ENCODE measurements around the gene GREB1. TPM values are rescaled to one million over a fixed set of nuclear protein-coding genes. Genes with fewer than 3 reads are reported as not detected.

Gene GREB1
- total and polyA plus RNA-seq, 2 of the 4 experiments (the other 2 are of a cell fraction) = 0.05 TPM; not detected in 1

- no peak overlapping the region for H3K9ac ChIP-seq (ENCODE audit: low read depth, low read length)
- no peaks in the 10 kb centered on the region for H3K79me1 ChIP-seq (ENCODE audit: low read depth in 1 of 2, low read length in 2 of 2)
- H3K4me2 ChIP-seq (ENCODE audit: low read depth, low read length) = no peak overlapping the region
- in situ Hi-C loops (cut with MboI; ENCODE audit: low sequenced_read_pairs) = no loop called here
- BruUV-seq (replicated peaks) = no TSS peak
- H3K4me3 ChIP-seq (ENCODE audit: insufficient read depth, low read depth, low read length) = no peak overlapping the region
- peaks cover 27% of the 10 kb centered on the region for H3K27me3 ChIP-seq (ENCODE audit: control insufficient read depth, insufficient read depth, low read length)
- H2BK15ac ChIP-seq (ENCODE audit: low read depth, low read length) = no peak overlapping the region
- no CpG with 5 or more reads among the region's 10 CpGs for WGBS, 2 experiments (ENCODE audit: extremely low coverage in 2 of 2, insufficient read length in 1 of 2)
- H3K18ac ChIP-seq (ENCODE audit: low read depth, low read length) = no peak overlapping the region
- H2BK20ac ChIP-seq (ENCODE audit: low read depth, low read length) = no peak overlapping the region
- no peak overlapping the region for H4K5ac ChIP-seq (ENCODE audit: low read depth, low read length)
- H3K14ac ChIP-seq (replicated peaks; ENCODE audit: low read depth, low read length) = no peak overlapping the region
- DNase-seq = no peak
- H3K36me3 ChIP-seq (ENCODE audit: control insufficient read depth, insufficient read depth, low read length) = no peaks in the 10 kb centered on the region
- no peak for ATAC-seq (ENCODE audit: low read depth)
- no peaks in the 10 kb centered on the region for H3K9me3 ChIP-seq (ENCODE audit: control insufficient read depth, insufficient read depth, low read length)
- no peaks in the 10 kb centered on the region for H3K4me1 ChIP-seq (ENCODE audit: control insufficient read depth, insufficient read depth, low read length)
- H2AK9ac ChIP-seq (replicated peaks; ENCODE audit: low read depth, low read length, poor library complexity) = no peak overlapping the region
- dilution Hi-C loops (cut with HindIII; ENCODE audit: low sequenced_read_pairs, unreplicated experiment) = no loop called here
- H4K91ac ChIP-seq (ENCODE audit: insufficient read depth, low read depth, low read length) = no peak overlapping the region
- H2AFZ ChIP-seq (replicated peaks; ENCODE audit: low read length, poor library complexity) = no peak overlapping the region
- no peaks in the 10 kb centered on the region; the same call in 1 of the 2 replicates for H3K9me1 ChIP-seq (ENCODE audit: insufficient read depth, low read length)
- no peak overlapping the region for H3K27ac ChIP-seq (ENCODE audit: insufficient read depth, low read length)
- TF ChIP-seq FOS (IDR thresholded peaks at IDR 0.05; ENCODE audit: low read depth, low read length) (no peak), CEBPB (IDR thresholded peaks at IDR 0.05; ENCODE audit: low read depth, low read length) (no peak), RAD21 (IDR thresholded peaks at IDR 0.05; ENCODE audit: low read length) (no peak), NFE2L2 (IDR thresholded peaks at IDR 0.05; ENCODE audit: low read depth, low read length) (no peak), RFX5 (IDR thresholded peaks at IDR 0.05; ENCODE audit: low read depth, low read length) (no peak)
- CTCF ChIA-PET = interaction anchor here (2.5 kb wide), 1 partner anchor 21 kb away, joined by 8 read pairs; no protein-coding TSS in a partner anchor
- no peak overlapping the region for H3K56ac ChIP-seq (ENCODE audit: extremely low read depth, insufficient read depth, low read length)
- H3K23ac ChIP-seq (ENCODE audit: low read depth, low read length) = no peak overlapping the region
- H3K4ac ChIP-seq (ENCODE audit: low read depth, low read length) = no peak overlapping the region
- no peak overlapping the region for H2BK120ac ChIP-seq (ENCODE audit: low read depth, low read length)
- no peaks in the 10 kb centered on the region for H4K20me1 ChIP-seq (ENCODE audit: insufficient read depth, low read length)
- intact Hi-C loops (cut with micrococcal nuclease) = no loop called here
- no peak overlapping the region for H2AK5ac ChIP-seq (ENCODE audit: low read depth, low read length)
- no peak overlapping the region for H2BK5ac ChIP-seq (ENCODE audit: low read depth, low read length, poor library complexity, severe bottlenecking)
- POLR2A ChIA-PET (ENCODE audit: unreplicated experiment) = no interaction called here
- no peak overlapping the region for H4K8ac ChIP-seq (ENCODE audit: low read depth in 2 of 2, low read length in 2 of 2)
Observed at GRCh38 chr2:11562011-11562410, 28.2 kb downstream of the GREB1 start.

Data from IMR-90 (cell line).